ENCODE data around the gene SNRK. TPM values are rescaled to one million over a fixed set of nuclear protein-coding genes. Genes with fewer than 3 reads are reported as not detected.

SNRK gene
- polyA plus RNA-seq, 3 donors, result 12.8 to 19.7 (median 16.1) TPM

GRCh38 chr3:43248185-43248583 lies 38.2 kb upstream of the SNRK start:
- no peaks in the 10 kb centered on the region for H3K36me3 ChIP-seq (replicated peaks in 1 of 2; ENCODE audit: control insufficient read depth in 1 of 2, insufficient read depth in 2 of 2, low read length in 2 of 2)
- DNase-seq, result no peak
- Mint-ChIP-seq H3K27me3 (ENCODE audit: low read depth in 3 of 3) (peaks cover 0 to 3% (median 2%) of the 10 kb centered on the region in 3 donors), H3K4me3 (no peak overlapping the region), H3K36me3 (no peaks in the 10 kb centered on the region), H3K4me1 (peaks cover 19% of the 10 kb centered on the region), H3K9me3 (peaks cover 0 to 6% (median 0%) of the 10 kb centered on the region in 7 donors), H3K27ac (no peak overlapping the region)
- H3K9ac ChIP-seq (ENCODE audit: insufficient read depth, low read length, poor library complexity, severe bottlenecking), result no peak overlapping the region
- no peak overlapping the region for H3K27ac ChIP-seq (ENCODE audit: low read depth in 1 of 2, low read length in 2 of 2)
- H3K4me1 ChIP-seq (ENCODE audit: control insufficient read depth in 1 of 2, insufficient read depth in 2 of 2, low read length in 2 of 2), result peaks cover 6 to 9% of the 10 kb centered on the region in 2 donors
- no peaks in the 10 kb centered on the region for H3K9me3 ChIP-seq (replicated peaks in 1 of 2; ENCODE audit: control insufficient read depth in 1 of 2, insufficient read depth in 1 of 2, low read length in 2 of 2)
- WGBS (ENCODE audit: insufficient coverage), result no CpG with 5 or more reads among the region's 2 CpGs
- no peaks in the 10 kb centered on the region for H3K27me3 ChIP-seq (ENCODE audit: control insufficient read depth in 2 of 2, insufficient read depth in 2 of 2, low read length in 2 of 2)
- no peak overlapping the region for H3K4me3 ChIP-seq (replicated peaks in 1 of 3; ENCODE audit: low read depth in 2 of 3, low read length in 3 of 3)
- H4K20me1 ChIP-seq (ENCODE audit: insufficient read depth, low read length), result no peaks in the 10 kb centered on the region
- no peak overlapping the region for H3K4me2 ChIP-seq (replicated peaks; ENCODE audit: extremely low read depth, low read length, poor library complexity, severe bottlenecking)
- H3K79me2 ChIP-seq (ENCODE audit: insufficient read depth, low read length), result no peaks in the 10 kb centered on the region
- intact Hi-C loops (cut with micrococcal nuclease), result no loop called here
- H2AFZ ChIP-seq (ENCODE audit: insufficient read depth, low read depth, low read length, poor library complexity, severe bottlenecking), result no peak overlapping the region
- no peak for TF ChIP-seq CTCF (IDR thresholded peaks at IDR 0.05)

GRCh38 chr3:43248973-43249372 lies 37.4 kb upstream of the SNRK start:
- WGBS (ENCODE audit: insufficient coverage), result 89% methylated on average over 1 of the region's 2 CpGs
- intact Hi-C loops (cut with micrococcal nuclease), result no loop called here
- no peak overlapping the region for H3K4me3 ChIP-seq (replicated peaks in 1 of 3; ENCODE audit: low read depth in 2 of 3, low read length in 3 of 3)
- H3K36me3 ChIP-seq (replicated peaks in 1 of 2; ENCODE audit: control insufficient read depth in 1 of 2, insufficient read depth in 2 of 2, low read length in 2 of 2), result no peaks in the 10 kb centered on the region
- H4K20me1 ChIP-seq (ENCODE audit: insufficient read depth, low read length), result no peaks in the 10 kb centered on the region
- H3K9me3 ChIP-seq (replicated peaks in 1 of 2; ENCODE audit: control insufficient read depth in 1 of 2, insufficient read depth in 1 of 2, low read length in 2 of 2), result no peaks in the 10 kb centered on the region
- H3K27ac ChIP-seq (ENCODE audit: low read depth in 1 of 2, low read length in 2 of 2), result no peak overlapping the region
- DNase-seq, result no peak
- Mint-ChIP-seq H3K27me3 (ENCODE audit: low read depth in 3 of 3) (peaks cover 0 to 3% (median 2%) of the 10 kb centered on the region in 3 donors), H3K9me3 (peaks cover 0 to 2% (median 0%) of the 10 kb centered on the region in 7 donors), H3K27ac (no peak overlapping the region), H3K4me1 (peaks cover 19% of the 10 kb centered on the region), H3K36me3 (no peaks in the 10 kb centered on the region), H3K4me3 (no peak overlapping the region)
- H3K27me3 ChIP-seq (ENCODE audit: control insufficient read depth in 2 of 2, insufficient read depth in 2 of 2, low read length in 2 of 2), result no peaks in the 10 kb centered on the region
- H3K4me2 ChIP-seq (replicated peaks; ENCODE audit: extremely low read depth, low read length, poor library complexity, severe bottlenecking), result no peak overlapping the region
- H2AFZ ChIP-seq (ENCODE audit: insufficient read depth, low read depth, low read length, poor library complexity, severe bottlenecking), result no peak overlapping the region
- no peaks in the 10 kb centered on the region for H3K79me2 ChIP-seq (ENCODE audit: insufficient read depth, low read length)
- no peak for TF ChIP-seq CTCF (IDR thresholded peaks at IDR 0.05)
- peaks cover 6 to 9% of the 10 kb centered on the region in 2 donors for H3K4me1 ChIP-seq (ENCODE audit: control insufficient read depth in 1 of 2, insufficient read depth in 2 of 2, low read length in 2 of 2)
- no peak overlapping the region for H3K9ac ChIP-seq (ENCODE audit: insufficient read depth, low read length, poor library complexity, severe bottlenecking)

All from CD14-positive monocyte (primary cell).